K562 (cell line): ENCODE data around the gene RBM20. TPM values are rescaled to one million over a fixed set of nuclear protein-coding genes. Genes with fewer than 3 reads are reported as not detected.

Experiments used
- BRD9 ChIP-seq: fragments of 450-650 bp; IDR thresholded peaks from 2 replicates; pipeline ENCODE4 v1.6.1; 2018; ENCODE audit warnings: low read depth; ENCODE audit not compliant: partially characterized antibody
- CBX1 ChIP-seq: sonication (generic); IDR thresholded peaks from 2 replicates; pipeline ENCODE4 v1.6.1; 2016; ENCODE audit warnings: antibody characterized with exemption, low read depth, mild to moderate bottlenecking
- CBX5 ChIP-seq: IDR thresholded peaks from 2 replicates; pipeline ENCODE4 v1.6.1; 2014; ENCODE audit warnings: low read depth, borderline replicate concordance
- CSDE1 ChIP-seq, 2 experiments: fragments of 450-650 bp; IDR thresholded peaks; 2 replicates each; pipeline ENCODE4 v1.6.1; 2016; ENCODE audit warnings: mild to moderate bottlenecking in 1 of 2
- CTBP1 ChIP-seq: fragments of 450-650 bp; IDR thresholded peaks from 2 replicates; pipeline ENCODE4 v1.6.1; 2016; ENCODE audit warnings: borderline replicate concordance
- HDAC1 ChIP-seq, 2 experiments: fragments of 450-650 bp; IDR thresholded peaks; 2 replicates each; pipeline ENCODE4 v1.6.1; 2016 to 2017; ENCODE audit warnings: inconsistent platforms in 1 of 2, mild to moderate bottlenecking in 1 of 2, moderate library complexity in 1 of 2
- HEY1 ChIP-seq: fragments of 250-450 bp; sonication (Bioruptor Pico); IDR thresholded peaks from 2 replicates; pipeline ENCODE4 v1.5.0; 2020; ENCODE audit warnings: mild to moderate bottlenecking, moderate library complexity, borderline replicate concordance
- HMGN3 ChIP-seq: IDR thresholded peaks from 2 replicates; pipeline ENCODE4 v1.6.1; 2011; ENCODE audit warnings: borderline replicate concordance, low read depth, mild to moderate bottlenecking, mixed read lengths, low read length; ENCODE audit not compliant: insufficient read length; ENCODE audit errors: extremely low read depth
- HNRNPL ChIP-seq: fragments of 200-400 bp; formaldehyde crosslinking; IDR thresholded peaks from 2 replicates; pipeline ENCODE4 v1.6.1; 2017; ENCODE audit warnings: low read depth, mild to moderate bottlenecking, low read length
- JUND ChIP-seq, 2 experiments: IDR thresholded peaks; 2 replicates in 1 of 2; 3 replicates in 1 of 2; pipeline ENCODE4 v1.6.1; 2011; ENCODE audit warnings: borderline replicate concordance in 2 of 2, low read depth in 2 of 2, low read length in 2 of 2, improper control_type of control experiment in 1 of 2, missing biosample characterization in 1 of 2, missing genetic modification characterization in 1 of 2, missing genetic modification reagents in 1 of 2
- MAX ChIP-seq: sonication (generic); formaldehyde crosslinking; IDR thresholded peaks from 2 replicates; pipeline ENCODE4 v1.9.0; 2022; ENCODE audit warnings: mild to moderate bottlenecking, missing genetic modification reagents
- PURB ChIP-seq: sonication (generic); formaldehyde crosslinking; IDR thresholded peaks from 2 replicates; pipeline ENCODE4 v1.9.0; 2021; ENCODE audit warnings: low read depth, mild to moderate bottlenecking, missing genetic modification reagents
- SIRT6 ChIP-seq: IDR thresholded peaks from one replicate; pipeline ENCODE4 v1.6.1; 2012; ENCODE audit warnings: low read depth, mild to moderate bottlenecking, control low read depth, inconsistent platforms, low read length, moderate library complexity
- SMAD3 ChIP-seq: fragments of 450-650 bp; formaldehyde crosslinking; conservative IDR thresholded peaks from 2 replicates; pipeline ENCODE4 v1.4.0; 2020; ENCODE audit warnings: mild to moderate bottlenecking
- TCF7L2 ChIP-seq: fragments of 150-350 bp; IDR thresholded peaks from 2 replicates; pipeline ENCODE4 v1.6.1; 2016; ENCODE audit warnings: low read depth, mild to moderate bottlenecking, low read length, moderate library complexity
- VEZF1 ChIP-seq: fragments of 200-800 bp; sonication (Bioruptor generic); IDR thresholded peaks from 2 replicates; pipeline ENCODE4 v1.6.1; 2017; ENCODE audit warnings: missing genetic modification characterization, missing compliant biosample characterization
- YY1 ChIP-seq, 3 experiments: IDR thresholded peaks; 2 replicates each; pipeline ENCODE4 v1.6.1; 2011; ENCODE audit warnings: low read length in 2 of 3, mild to moderate bottlenecking in 2 of 3, moderate library complexity in 2 of 3, borderline replicate concordance in 1 of 3, control low read depth in 1 of 3, low read depth in 1 of 3; ENCODE audit not compliant: insufficient read depth in 3 of 3, insufficient replicate concordance in 2 of 3, control insufficient read depth in 1 of 3, insufficient read length in 1 of 3; ENCODE audit errors: extremely low read depth in 1 of 3
- ZBTB33 ChIP-seq: sonication (generic); formaldehyde crosslinking; IDR thresholded peaks from 2 replicates; pipeline ENCODE4 v1.8.1; 2023; ENCODE audit warnings: mild to moderate bottlenecking, missing genetic modification reagents
- ZNF224 ChIP-seq: sonication (generic); formaldehyde crosslinking; IDR thresholded peaks from 2 replicates; pipeline ENCODE4 v1.8.0; 2022; ENCODE audit warnings: mild to moderate bottlenecking, missing genetic modification reagents
- ZNF324 ChIP-seq: fragments of 250-450 bp; sonication (Bioruptor Pico); IDR thresholded peaks from 2 replicates; pipeline ENCODE4 v1.4.0; 2020; ENCODE audit warnings: mild to moderate bottlenecking
- ZNF75A ChIP-seq: fragments of 450-650 bp; formaldehyde crosslinking; IDR thresholded peaks from 2 replicates; pipeline ENCODE4 v1.4.0; 2020; ENCODE audit warnings: mild to moderate bottlenecking
- polyA plus RNA-seq, 8 experiments: library from polyadenylated mRNA; depleted of rRNA in 4 of 8; stranded (reverse) in 5 of 8; unstranded in 3 of 8; fragments of >200 nt; fragmentation: Nextera tagmentation in 2 of 8; fragmentation: Illumina TruSeq in 1 of 8; extraction: Ambion mirVana in 2 of 8; extraction: Trizol in 1 of 8; gene quantifications; 2 replicates each; pipeline versions ENCODE4 v1.2.1 to v1.2.3, GENCODE V29; 2011 to 2014; ENCODE audit warnings: inconsistent platforms in 1 of 8, missing spikeins in 1 of 8
- total RNA-seq, 7 experiments: library from RNA; depleted of rRNA in 6 of 7; stranded (reverse); fragments of >200 nt in 6 of 7; fragmentation: Illumina TruSeq in 2 of 7; extraction: Trizol in 2 of 7; gene quantifications; 2 replicates each; pipeline versions ENCODE4 v1.2.1 to v1.2.3, GENCODE V29; 2011 to 2021; ENCODE audit warnings: low replicate concordance in 1 of 7

Gene RBM20
- total and polyA plus RNA-seq, 9 of the 15 experiments (the other 6 are each of a cell fraction or from before 2014, with no cell fraction given): 0.63 to 5.7 (median 3.2) TPM

GRCh38 chr10:110643653-110644597, at the start of gene RBM20 (continued):
- TF ChIP-seq JUND (IDR thresholded peaks at IDR 0.05; ENCODE audit: borderline replicate concordance, low read depth, low read length) (no peak), JUND (tag; IDR thresholded peaks at IDR 0.05; ENCODE audit: borderline replicate concordance, low read depth, low read length) (no peak), HNRNPL (0 out of 2 replicates have a peak, but pooled peaks have one; percentile 35), VEZF1 (CRISPR knock-in tag) (peak; percentile 56), HDAC1 (IDR thresholded peaks at IDR 0.05) (0 out of 4 replicates have a peak, but pooled peaks of 1 of the 2 experiments have one; percentile 8), CTBP1 (peak; percentile 40; the same call in 1 of the 2 replicates), SIRT6 (no peak), ZBTB33 (CRISPR knock-in tag) (peak; percentile 99), ZNF224 (CRISPR knock-in tag) (no peak), HMGN3 (peak; percentile 70), TCF7L2 (no peak), MAX (CRISPR knock-in tag) (no peak), HEY1 (CRISPR knock-in tag) (no peak), PURB (CRISPR knock-in tag) (no peak), ZNF75A (no peak), BRD9 (no peak), ZNF324 (no peak), YY1 (IDR thresholded peaks at IDR 0.05; ENCODE audit: borderline replicate concordance in 1 of 3, control insufficient read depth in 1 of 3, extremely low read depth in 1 of 3, insufficient read depth in 3 of 3, insufficient read length in 1 of 3, insufficient replicate concordance in 2 of 3, low read depth in 1 of 3, low read length in 2 of 3) (peak in 1 of 3 experiments; percentile 12), CBX5 (no peak), CBX1 (0 out of 2 replicates have a peak, but pooled peaks have one; percentile 26), SMAD3 (no peak), CSDE1 (IDR thresholded peaks at IDR 0.05) (no peak)
